NCI-H1694 (cell line): ENCODE results near the gene TNRC18.
"Not testable (repeated sequence)": the region's sequence is repeated elsewhere in the genome, so short reads cannot be mapped to it uniquely, and the experiment has no call there.

Experiments used
- DNase-seq: peaks from one replicate; lab custom pipeline; 2025; lab: John Stamatoyannopoulos, UW

The TNRC18 gene

GRCh38 chr7:5375925-5376324 lies 47.7 kb downstream of the TNRC18 start:
- no peak for DNase-seq

GRCh38 chr7:5374464-5374863 lies 49.2 kb downstream of the TNRC18 start:
- DNase-seq: no peak

GRCh38 chr7:5373300-5373699 lies 50.3 kb downstream of the TNRC18 start:
- DNase-seq: no peak

GRCh38 chr7:5370454-5371353 lies 52.9 kb downstream of the TNRC18 start:
- DNase-seq: no peak

- no peak for DNase-seq
Measured at GRCh38 chr7:5367661-5368060, 56.0 kb downstream of the TNRC18 start.

DNA sequence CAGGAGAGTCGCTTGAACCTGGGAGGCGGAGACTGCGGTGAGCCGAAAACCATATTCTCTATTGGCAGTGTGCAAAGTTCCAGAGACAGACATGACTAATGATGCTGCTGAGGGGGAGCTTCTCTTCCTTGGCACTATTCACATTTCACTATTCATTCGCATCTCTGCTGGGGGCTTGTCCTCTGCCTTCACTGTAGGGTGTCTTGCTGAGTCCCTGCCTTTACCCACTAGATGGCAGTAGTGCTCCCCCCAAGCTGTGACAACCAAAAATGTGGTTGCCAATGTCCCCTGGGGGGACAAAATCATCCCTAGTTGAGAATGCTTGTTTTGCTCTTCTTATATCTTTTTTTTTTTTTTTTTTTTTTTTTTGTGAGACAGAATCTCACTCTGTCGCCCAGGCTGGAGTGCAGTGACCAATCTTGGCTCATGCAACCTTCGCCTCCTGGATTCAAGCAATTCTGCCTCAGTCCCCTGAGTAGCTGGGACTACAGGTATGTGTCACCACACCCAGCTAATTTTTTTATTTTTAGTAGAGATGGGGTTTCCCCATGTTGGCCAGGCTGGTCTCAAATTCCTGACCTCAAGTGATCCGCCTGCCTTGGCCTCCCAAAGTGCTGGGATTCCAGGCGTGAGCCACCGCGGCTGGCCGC lies 57.5 kb downstream of the TNRC18 start:
- DNase-seq: peak; percentile 83

- DNase-seq: no peak
Measured at GRCh38 chr7:5363729-5364128, 59.9 kb downstream of the TNRC18 start.

DNA sequence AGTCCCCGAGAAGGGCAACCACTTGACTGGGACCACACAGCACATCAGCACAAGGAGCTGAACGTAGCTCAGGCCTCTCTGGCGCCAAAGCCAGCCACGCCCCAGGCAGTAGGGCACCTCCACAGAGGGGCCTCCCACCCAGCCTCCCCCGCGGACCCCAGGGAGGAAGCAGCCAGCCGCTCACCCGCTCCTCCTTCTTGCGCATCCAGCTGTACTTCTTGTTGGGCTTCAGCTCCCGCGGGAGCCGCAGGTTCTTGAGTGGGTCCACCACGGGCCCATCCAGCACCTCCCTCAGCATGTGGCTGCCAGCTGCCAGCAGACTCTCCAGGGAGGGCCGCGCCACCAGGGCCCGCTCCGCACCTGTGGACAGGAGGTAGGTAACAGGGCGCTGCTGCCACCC lies 61.2 kb downstream of the TNRC18 start:
- DNase-seq: no peak

DNA sequence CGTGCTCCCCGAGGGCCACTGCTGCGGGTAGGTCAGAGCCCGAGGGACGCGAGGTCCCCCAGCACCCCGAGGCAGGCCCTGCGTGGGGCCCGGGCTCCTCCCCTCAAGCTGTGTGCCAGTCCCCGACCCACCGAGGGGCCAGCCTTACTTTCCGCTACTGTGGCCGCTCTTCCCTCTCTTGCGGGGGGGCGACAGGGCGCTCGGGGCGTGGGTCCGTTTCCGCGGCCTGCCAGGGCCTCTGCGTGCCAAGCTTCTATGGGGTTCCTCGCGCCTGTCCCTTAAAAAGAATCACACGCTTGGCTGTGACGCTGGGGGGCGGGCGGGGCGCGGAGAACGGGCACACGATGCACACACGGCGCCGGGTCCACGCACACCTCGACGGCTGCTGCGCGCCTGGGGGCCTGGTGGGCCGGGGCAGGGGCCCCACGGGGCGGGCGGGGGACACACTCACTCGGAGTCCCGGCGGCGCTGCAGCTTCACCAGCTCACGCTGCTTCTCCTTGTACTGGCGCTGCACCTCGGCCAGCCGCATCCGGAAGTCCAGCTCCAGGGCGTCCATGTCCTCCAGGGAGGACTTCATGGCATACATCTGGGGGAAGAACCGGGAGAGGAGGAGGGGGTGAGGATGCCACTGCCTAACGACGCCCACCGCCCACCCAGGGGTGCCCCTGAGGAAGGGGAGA lies 62.0 kb downstream of the TNRC18 start:
- DNase-seq: no peak

DNA sequence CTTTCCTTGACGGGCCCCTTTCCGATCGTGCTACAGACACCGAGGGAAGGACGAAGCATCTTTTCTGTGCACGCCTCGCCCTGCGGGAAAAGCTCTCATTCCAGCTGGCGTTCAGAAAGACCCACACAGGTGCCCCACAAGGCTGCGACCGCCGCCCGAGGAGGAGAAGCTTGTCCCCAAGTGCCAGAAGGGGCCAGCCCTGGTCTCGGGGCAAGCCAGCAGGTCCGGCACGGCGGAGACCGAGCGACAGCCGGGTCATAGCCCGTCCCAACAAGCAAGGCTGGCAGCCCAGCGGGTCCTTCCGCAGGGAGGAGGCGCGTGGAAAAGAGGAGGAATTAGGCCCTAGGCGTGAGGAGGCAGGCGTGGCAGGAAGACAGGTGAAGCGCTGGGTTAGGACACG lies 62.7 kb downstream of the TNRC18 start:
- no peak for DNase-seq

- DNase-seq: no peak
Measured at GRCh38 chr7:5360451-5360850, 63.2 kb downstream of the TNRC18 start.

GRCh38 chr7:5360021-5360420 lies 63.6 kb downstream of the TNRC18 start:
- not testable (repeated sequence) for DNase-seq

GRCh38 chr7:5359344-5359743 lies 64.3 kb downstream of the TNRC18 start:
- DNase-seq: no peak

- no peak for DNase-seq
Measured at GRCh38 chr7:5357951-5358350, 65.7 kb downstream of the TNRC18 start.

DNA sequence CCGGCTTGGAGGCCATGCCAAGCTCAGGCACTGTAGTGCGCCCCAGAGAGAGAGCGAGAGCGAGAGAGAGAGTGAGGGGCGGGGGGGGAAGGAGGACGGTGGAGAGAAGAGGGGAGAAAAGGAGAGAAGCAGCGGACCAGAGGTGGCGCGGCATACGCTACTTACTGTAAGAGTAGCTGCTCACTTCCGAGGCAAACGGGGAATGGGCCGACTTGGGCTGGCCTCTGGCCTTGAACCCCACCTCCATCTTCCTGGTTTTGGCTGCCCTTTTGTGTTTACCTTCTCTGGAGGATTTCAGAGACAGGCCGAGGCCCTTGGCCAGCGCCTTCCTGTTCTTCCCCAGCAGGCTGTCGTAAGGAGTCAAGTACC lies 66.9 kb downstream of the TNRC18 start:
- no peak for DNase-seq

DNA sequence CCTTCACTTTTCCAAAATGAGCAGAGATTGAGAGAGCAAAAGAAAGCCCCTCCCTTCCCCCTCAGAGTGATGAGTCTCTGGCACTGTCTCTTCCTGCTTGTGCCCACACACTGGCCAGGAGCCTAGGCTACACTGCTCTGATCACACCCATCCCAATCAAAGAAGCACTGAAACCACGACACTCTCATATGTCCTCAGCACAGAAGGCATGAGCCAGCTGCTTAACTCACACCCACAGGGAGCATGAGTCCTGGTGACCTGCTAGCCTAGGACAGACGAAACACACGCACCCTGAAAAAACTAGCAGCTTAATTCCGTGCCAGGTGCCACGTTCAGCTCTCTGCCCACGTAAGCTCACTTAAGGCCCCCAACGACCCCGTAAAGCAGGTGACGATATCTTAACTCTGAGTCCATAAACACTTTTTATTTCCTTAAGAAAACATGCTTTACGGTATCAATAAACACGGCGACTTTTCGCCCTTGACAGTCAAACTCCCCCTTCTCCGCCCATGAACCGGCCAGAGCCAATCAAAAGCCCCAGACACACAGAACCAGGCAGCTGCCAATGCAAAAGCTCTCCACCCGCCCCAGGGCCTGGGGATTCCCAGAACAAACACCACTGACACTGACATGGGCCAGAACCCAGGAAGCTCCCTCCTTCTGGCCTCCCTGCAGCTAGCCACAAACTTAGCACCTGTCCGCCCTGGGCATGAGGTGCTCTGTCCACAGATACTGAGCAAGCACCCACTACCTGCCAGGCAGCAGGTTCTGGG lies 69.0 kb downstream of the TNRC18 start:
- no peak for DNase-seq

DNA sequence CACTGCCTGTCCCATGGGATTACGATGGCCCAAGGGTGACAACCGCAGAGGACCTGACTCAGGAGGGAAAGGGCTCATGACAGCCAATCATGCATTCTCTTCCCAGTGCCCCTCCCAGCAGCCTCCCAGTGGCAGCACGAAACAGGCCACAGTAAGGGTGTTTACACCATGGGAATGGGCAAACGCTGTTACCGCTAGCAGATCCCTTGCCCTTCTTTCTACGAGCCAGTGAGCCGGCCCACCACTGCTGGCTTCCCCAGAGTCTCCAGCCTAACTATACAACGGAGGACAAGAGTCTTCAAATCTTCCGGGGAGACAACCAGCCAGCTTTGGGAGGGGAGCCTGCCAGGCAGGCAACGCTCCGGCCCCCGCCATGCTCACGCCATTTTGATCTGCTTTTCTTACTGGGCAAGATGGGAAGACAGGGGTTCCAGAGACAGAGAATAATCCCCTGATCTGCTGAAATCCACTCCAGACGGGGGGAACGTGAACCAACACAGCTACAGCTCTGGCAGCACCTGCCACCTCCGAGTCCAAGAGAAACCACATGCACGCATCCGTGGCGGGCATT lies 71.1 kb downstream of the TNRC18 start:
- no peak for DNase-seq

- no peak for DNase-seq
Measured at GRCh38 chr7:5351507-5352265, 71.9 kb downstream of the TNRC18 start.

GRCh38 chr7:5350600-5351385 lies 72.8 kb downstream of the TNRC18 start:
- no peak for DNase-seq

- DNase-seq: no peak
Measured at GRCh38 chr7:5350174-5350463, 73.5 kb downstream of the TNRC18 start.
